Cerebellar cortex (tissue), 1 donor: Measurements from ENCODE around the gene TREH.

Experiments
- DNase-seq: peaks from one replicate; pipeline ENCODE4 v3.0.0-alpha.2; 2015; ENCODE audit warnings: low spot score

Gene TREH

GRCh38 chr11:118646393-118646792, 33.1 kb downstream of the TREH start:
- no peak for DNase-seq

DNA sequence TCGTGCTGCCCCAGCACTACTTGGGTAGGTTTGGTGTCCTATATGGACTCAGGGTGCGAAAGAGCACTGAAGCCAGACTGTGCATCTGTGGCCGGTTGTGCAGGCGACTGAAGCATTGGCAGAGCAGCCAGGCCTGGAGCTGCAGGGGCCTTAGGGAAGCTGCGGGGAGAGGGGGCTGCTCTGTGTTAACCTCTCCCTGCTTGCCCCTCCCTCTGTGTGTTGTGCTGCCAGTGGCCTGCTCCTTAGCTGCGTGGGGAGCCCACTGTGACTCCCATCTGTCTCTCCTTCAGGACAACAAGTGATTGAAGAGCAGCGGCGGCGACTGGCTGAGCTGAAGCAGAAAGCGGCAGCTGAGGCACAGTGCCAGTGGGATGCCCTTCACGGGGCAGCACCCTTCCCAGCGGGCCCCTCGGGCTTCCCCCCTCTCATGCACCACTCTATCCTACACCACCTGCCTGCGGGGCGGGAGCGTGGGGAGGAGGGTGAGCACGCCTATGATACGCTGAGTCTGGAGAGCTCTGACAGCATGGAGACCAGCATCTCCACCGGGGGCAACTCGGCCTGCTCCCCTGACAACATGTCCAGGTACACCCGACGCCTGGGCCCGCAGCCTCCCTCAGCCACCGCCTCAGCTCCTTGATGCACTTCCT, 34.3 kb downstream of the TREH start:
- peak; percentile 74 for DNase-seq

DNA sequence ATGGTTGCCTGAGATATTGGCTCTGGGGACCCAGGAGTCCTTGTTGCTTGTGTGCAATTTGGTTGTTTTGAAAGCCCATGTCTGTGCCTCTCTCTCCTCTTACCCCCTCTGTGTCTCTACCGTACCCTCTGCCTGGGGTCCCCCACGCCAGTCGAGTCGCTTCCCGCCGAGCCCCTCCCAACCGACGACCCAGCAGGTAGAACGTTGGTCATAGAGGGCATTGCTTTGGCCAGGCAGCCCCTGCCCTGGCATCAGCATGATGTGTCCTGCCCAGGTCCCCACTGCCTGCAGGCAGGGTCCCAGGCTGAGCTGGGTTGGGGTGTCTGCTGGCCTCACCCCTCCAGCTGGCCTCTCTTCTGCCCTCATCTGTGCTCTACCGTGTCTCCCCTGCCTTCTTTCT, 35.0 kb downstream of the TREH start:
- no peak for DNase-seq

- peak; percentile 86 for DNase-seq
These were observed 35.5 kb downstream of the TREH start for GRCh38 chr11:118643995-118644345.

- peak; percentile 82 for DNase-seq
These were observed 36.1 kb downstream of the TREH start for GRCh38 chr11:118643142-118643994.

GRCh38 chr11:118641397-118642019, 37.9 kb downstream of the TREH start:
- DNase-seq, result peak; percentile 47

DNA sequence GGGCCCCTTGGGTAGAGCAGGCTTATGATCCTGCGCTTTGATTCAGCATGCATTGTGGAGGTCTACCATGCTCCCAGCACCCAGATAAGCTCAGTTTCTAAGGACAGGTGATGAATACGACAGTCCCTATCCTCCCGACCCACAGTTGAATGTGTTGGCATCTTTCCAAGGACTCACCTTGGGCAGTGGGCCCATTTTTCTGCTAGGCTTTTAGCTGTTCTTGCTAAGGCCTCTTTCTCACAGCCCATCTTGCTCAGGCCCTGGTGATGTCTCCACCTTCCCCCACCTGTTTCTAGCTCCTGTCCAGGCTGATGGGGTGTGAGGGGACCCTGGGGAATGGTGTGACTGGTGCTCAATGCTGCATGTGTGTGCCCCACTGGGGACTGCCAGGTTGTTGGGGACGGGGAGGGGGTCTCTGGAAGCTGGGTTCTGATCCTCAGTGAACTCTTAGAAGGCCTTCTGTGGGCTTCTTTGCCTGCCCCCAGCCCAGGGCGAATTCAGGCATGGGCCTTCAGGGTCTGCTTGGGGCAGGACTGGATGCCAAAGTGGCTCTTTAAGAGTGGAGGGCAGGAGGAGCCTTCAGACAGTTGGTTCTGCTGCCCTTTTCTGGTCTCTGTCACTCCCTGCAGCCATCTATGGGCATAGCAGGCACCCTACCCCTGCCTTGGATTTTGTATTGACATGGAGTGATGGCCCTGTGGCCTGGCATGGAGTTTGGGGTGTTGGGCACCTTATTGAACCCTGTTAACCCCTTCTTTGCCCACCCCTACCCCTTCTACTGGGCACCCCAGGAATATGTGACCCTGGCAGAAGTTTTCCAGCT, 38.9 kb downstream of the TREH start:
- no peak for DNase-seq

- no peak for DNase-seq
These were observed 39.6 kb downstream of the TREH start for GRCh38 chr11:118639899-118640298.

- DNase-seq, result no peak
These were observed 40.7 kb downstream of the TREH start for GRCh38 chr11:118638726-118639125.

GRCh38 chr11:118636569-118637290, 42.7 kb downstream of the TREH start:
- no peak for DNase-seq

DNA sequence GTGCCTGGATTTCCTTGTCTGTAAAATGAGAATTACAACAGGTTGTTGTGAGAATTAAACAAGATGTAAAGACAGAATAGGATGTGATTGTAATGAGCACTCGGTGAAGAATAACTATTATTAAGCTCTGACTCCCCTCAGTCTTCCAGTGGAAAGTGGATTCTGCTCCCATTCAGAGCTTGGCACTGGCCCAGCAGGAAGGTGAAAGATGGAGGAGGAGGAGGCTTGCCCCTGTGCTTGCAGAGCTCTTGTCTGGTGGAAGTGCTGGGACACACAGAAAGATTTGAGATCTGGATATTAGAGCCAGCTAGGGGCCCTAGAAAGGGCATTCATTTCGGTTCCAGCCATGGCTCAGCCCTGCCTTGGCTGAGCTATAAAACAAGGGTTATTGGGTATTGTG, 43.8 kb downstream of the TREH start:
- no peak for DNase-seq

DNA sequence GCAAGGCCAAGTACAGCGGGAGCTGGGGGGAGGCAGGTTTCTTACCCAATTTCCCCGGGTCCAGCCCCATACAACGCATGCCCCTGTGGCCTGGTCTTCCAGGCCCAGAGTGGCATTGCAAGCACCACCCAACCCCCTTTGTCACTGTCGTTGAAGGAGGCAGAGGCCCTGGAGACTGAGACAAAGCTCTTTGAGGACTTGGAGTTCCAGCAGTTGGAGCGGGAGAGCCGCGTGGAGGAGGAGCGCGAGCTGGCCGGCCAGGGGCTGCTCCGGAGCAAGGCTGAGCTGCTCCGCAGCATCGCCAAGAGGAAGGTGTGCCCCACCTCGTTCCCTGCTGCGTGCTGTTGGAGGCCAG, 44.2 kb downstream of the TREH start:
- peak; percentile 48 for DNase-seq

- DNase-seq, result peak; percentile 79
These were observed 44.8 kb downstream of the TREH start for GRCh38 chr11:118634431-118635236.

GRCh38 chr11:118633979-118634378, 45.5 kb downstream of the TREH start:
- DNase-seq, result no peak

DNA sequence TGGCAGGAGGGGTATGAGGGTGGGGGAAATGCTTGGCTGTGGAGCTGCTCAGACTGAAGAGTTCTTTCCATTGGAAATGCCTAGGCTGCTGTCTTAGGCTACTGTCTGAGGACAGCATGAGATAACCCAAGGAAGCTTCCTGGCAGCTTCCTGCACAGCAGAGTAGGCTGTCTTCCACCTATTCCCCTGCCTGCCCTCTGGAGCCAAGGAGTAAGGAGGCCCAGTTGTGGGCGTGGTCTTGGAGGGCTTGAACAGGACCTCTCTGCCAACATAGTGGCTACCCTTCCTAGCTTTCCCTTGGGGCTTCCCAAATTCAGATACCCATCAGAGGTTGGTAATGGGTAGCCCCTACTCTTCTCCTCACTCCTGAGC, 46.1 kb downstream of the TREH start:
- DNase-seq, result no peak

DNA sequence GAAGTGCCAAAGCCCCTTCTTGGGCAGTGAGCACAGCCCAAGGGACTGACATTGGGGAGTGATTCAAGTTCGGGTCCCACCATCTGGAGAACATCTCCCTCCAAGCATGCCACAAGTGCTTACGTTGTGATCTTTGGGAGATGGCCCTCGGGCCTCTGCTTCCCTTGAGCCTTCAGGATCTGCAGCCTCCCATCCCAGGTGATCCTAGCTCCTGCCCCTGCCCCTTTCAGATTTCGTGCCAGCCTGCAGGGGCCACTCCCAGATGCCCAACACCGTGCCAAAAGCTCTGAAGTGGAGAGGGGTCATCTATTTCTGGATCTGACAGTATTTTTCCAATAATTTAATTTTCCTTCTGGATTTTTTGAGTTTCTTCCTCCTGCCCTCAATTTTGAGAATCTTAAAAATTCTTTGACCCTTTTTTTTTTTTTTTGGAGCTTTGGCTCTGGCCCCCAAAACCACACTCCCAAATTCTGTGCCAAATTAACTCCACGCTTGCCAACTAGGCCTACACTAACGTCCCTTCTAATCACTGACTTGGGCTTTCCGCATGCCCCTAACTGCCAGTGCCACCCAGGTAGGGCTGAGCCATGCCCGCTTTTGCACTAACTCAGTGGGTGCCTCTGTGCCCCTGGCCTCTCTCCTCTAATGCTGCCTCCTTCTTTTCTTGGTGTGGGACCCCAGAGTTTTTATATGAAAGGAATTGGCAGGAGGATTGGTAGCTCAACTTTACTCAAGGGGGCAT, 46.7 kb downstream of the TREH start:
- no peak for DNase-seq

GRCh38 chr11:118631142-118631909, 48.1 kb downstream of the TREH start:
- no peak for DNase-seq

DNA sequence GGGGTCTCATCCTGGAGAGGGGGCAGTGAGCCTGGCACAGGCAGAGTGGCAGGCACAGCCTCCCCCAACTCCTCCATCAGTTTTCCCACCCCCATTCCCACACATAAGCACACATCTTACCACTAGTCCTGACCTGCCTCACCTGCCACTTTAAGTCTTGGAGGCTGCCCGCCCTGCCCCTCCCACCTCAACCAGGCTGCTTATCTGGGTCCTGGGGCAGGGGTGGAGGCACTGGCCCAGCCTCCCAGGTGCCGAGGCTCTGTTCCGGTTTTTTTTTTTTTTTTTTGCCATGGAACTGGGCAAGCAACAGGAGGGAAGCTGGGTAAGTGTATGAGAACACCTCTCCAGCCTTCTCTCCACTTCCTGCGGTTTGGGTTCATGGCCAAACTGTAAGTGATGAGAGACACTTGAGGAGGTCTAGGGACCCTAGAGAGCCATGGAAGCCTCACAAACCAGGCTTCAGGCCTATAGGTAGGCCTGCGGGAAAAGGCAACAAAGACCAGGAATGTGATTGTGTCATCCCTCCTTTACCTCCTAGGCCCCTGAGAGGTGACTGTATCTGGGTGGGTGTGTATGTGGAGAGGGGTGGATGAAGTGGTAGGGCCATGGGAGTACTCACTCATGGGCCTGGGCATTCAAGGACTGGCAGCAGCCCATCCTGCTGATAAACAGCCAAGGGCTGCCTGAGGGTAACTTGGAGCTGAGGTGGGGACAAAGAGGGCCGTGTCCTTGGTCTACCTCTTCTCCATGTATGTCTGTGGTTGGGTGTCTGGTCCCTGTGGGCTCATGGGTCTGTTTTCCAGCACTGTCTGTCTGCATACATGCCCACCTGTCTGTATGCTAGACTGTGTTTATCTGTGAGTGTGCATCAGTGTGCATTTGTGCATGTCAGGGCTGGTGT, 49.4 kb downstream of the TREH start:
- DNase-seq, result no peak
